H9 (cell line): ENCODE data around the gene SPIRE2. TPM values are rescaled to one million over a fixed set of nuclear protein-coding genes. Genes with fewer than 3 reads are reported as not detected.
A peak's percentile ranks its signal among the peaks of the same experiment; 100 is the strongest.

Source experiments
- DNase-seq: peaks from one replicate; pipeline ENCODE4 v3.0.0-alpha.2; 2017
- H2AFZ ChIP-seq: one replicate; pipeline ENCODE4 v1.6.1; 2013; ENCODE audit warnings: mild to moderate bottlenecking, low read length, control low read depth, moderate library complexity
- H2AK5ac ChIP-seq: 2 replicates; pipeline ENCODE4 v1.6.1; 2013; ENCODE audit warnings: low read length, control low read depth, mixed read lengths; ENCODE audit not compliant: insufficient read length
- H2BK120ac ChIP-seq: one replicate; pipeline ENCODE4 v1.6.1; 2013; ENCODE audit warnings: low read depth, mild to moderate bottlenecking, low read length, control low read depth, inconsistent platforms; ENCODE audit not compliant: poor library complexity, severe bottlenecking
- H2BK12ac ChIP-seq: 2 replicates; pipeline ENCODE4 v1.6.1; 2013; ENCODE audit warnings: low read length, control low read depth, mixed read lengths, low read depth; ENCODE audit not compliant: insufficient read length
- H2BK15ac ChIP-seq: 2 replicates; pipeline ENCODE4 v1.6.1; 2013; ENCODE audit warnings: low read depth, low read length, control low read depth
- H2BK20ac ChIP-seq: one replicate; pipeline ENCODE4 v1.6.1; 2013; ENCODE audit warnings: low read depth, mild to moderate bottlenecking, low read length, control low read depth, inconsistent platforms; ENCODE audit not compliant: poor library complexity, severe bottlenecking
- H2BK5ac ChIP-seq: 2 replicates; pipeline ENCODE4 v1.6.1; 2013; ENCODE audit warnings: low read length, control low read depth, mixed read lengths; ENCODE audit not compliant: insufficient read length
- H3K14ac ChIP-seq: 2 replicates; pipeline ENCODE4 v1.6.1; 2013; ENCODE audit warnings: low read length, control low read depth; ENCODE audit not compliant: insufficient read depth
- H3K18ac ChIP-seq: 2 replicates; pipeline ENCODE4 v1.6.1; 2013; ENCODE audit warnings: low read depth, mild to moderate bottlenecking, mixed read lengths, low read length, control low read depth; ENCODE audit not compliant: insufficient read length
- H3K23ac ChIP-seq: 2 replicates; pipeline ENCODE4 v1.6.1; 2013; ENCODE audit warnings: low read length, control low read depth, mixed read lengths, low read depth; ENCODE audit not compliant: insufficient read length
- H3K23me2 ChIP-seq: 2 replicates; pipeline ENCODE4 v1.6.1; 2013; ENCODE audit warnings: low read depth, mild to moderate bottlenecking, mixed read lengths, low read length, control low read depth; ENCODE audit not compliant: insufficient read length, poor library complexity, severe bottlenecking
- H3K27ac ChIP-seq: 2 replicates; pipeline ENCODE4 v1.5.1; 2013; ENCODE audit warnings: low read length, control low read depth, mixed read lengths, low read depth; ENCODE audit not compliant: insufficient read length
- H3K27me3 ChIP-seq: 2 replicates; pipeline ENCODE4 v1.6.1; 2013; ENCODE audit warnings: low read length, control low read depth, inconsistent platforms; ENCODE audit not compliant: insufficient read depth
- H3K4ac ChIP-seq: 2 replicates; pipeline ENCODE4 v1.6.1; 2013; ENCODE audit warnings: low read depth, mild to moderate bottlenecking, control low read depth, inconsistent platforms, low read length, moderate library complexity
- H3K4me1 ChIP-seq: 2 replicates; pipeline ENCODE4 v1.6.1; 2013; ENCODE audit warnings: low read length, control low read depth, inconsistent platforms; ENCODE audit not compliant: insufficient read depth
- H3K4me2 ChIP-seq: 2 replicates; pipeline ENCODE4 v1.6.1; 2013; ENCODE audit warnings: low read length, control low read depth, mixed read lengths; ENCODE audit not compliant: insufficient read length, insufficient read depth
- H3K56ac ChIP-seq: 2 replicates; pipeline ENCODE4 v1.6.1; 2013; ENCODE audit warnings: low read depth, mild to moderate bottlenecking, mixed read lengths, low read length, control low read depth; ENCODE audit not compliant: insufficient read length
- H3K79me1 ChIP-seq: 2 replicates; pipeline ENCODE4 v1.6.1; 2013; ENCODE audit warnings: low read depth, mild to moderate bottlenecking, moderate library complexity, low read length, control low read depth, inconsistent platforms; ENCODE audit not compliant: insufficient read depth, poor library complexity, severe bottlenecking
- H3K79me2 ChIP-seq: 2 replicates; pipeline ENCODE4 v1.6.1; 2013; ENCODE audit warnings: low read length, control low read depth, inconsistent platforms; ENCODE audit not compliant: insufficient read depth
- H3K9ac ChIP-seq: 2 replicates; pipeline ENCODE4 v1.6.1; 2013; ENCODE audit warnings: low read length, control low read depth, mixed read lengths; ENCODE audit not compliant: insufficient read length; ENCODE audit errors: extremely low read depth
- H3K9me3 ChIP-seq: one replicate; pipeline ENCODE4 v1.6.1; 2013; ENCODE audit warnings: low read depth, low read length, inconsistent platforms; ENCODE audit not compliant: control insufficient read depth
- H3T11ph ChIP-seq: one replicate; pipeline ENCODE4 v1.6.1; 2013; ENCODE audit warnings: mild to moderate bottlenecking, low read length, control low read depth, inconsistent platforms
- H4K20me1 ChIP-seq: one replicate; pipeline ENCODE4 v1.6.1; 2013; ENCODE audit not compliant: control insufficient read depth, insufficient read length, insufficient read depth
- H4K5ac ChIP-seq: 2 replicates; pipeline ENCODE4 v1.6.1; 2013; ENCODE audit warnings: low read depth, mild to moderate bottlenecking, mixed read lengths, low read length, control low read depth; ENCODE audit not compliant: insufficient read length
- H4K8ac ChIP-seq: replicated peaks from 2 replicates; pipeline ENCODE4 v1.6.1; 2013; ENCODE audit warnings: low read length, control low read depth, mixed read lengths, low read depth; ENCODE audit not compliant: insufficient read length
- H4K91ac ChIP-seq: 2 replicates; pipeline ENCODE4 v1.6.1; 2013; ENCODE audit warnings: low read depth, mild to moderate bottlenecking, moderate library complexity, mixed read lengths, low read length, control low read depth; ENCODE audit not compliant: insufficient read length
- H3K27ac Mint-ChIP-seq, 3 experiments: 2 replicates in 2 of 3; 3 replicates in 1 of 3; pipeline ENCODE4 v1.8.0; 2020 to 2021; ENCODE audit warnings: mixed read lengths in 3 of 3, mild to moderate bottlenecking in 1 of 3, moderate library complexity in 1 of 3
- H3K27me3 Mint-ChIP-seq: 2 replicates; pipeline ENCODE4 v1.8.0; 2021; ENCODE audit warnings: low read depth, mild to moderate bottlenecking, moderate library complexity, mixed read lengths
- H3K36me3 Mint-ChIP-seq, 3 experiments: 2 replicates in 2 of 3; 3 replicates in 1 of 3; pipeline ENCODE4 v1.8.0; 2020 to 2021; ENCODE audit warnings: low read depth in 3 of 3, mixed read lengths in 3 of 3; ENCODE audit not compliant: insufficient read depth in 1 of 3
- H3K4me1 Mint-ChIP-seq, 2 experiments: 2 replicates each; pipeline ENCODE4 v1.8.0; 2020; ENCODE audit warnings: mixed read lengths in 2 of 2
- H3K4me3 Mint-ChIP-seq, 2 experiments: 2 replicates in 1 of 2; 3 replicates in 1 of 2; pipeline ENCODE4 v1.8.0; 2020 to 2021; ENCODE audit warnings: mild to moderate bottlenecking in 2 of 2, mixed read lengths in 2 of 2, moderate library complexity in 1 of 2
- H3K9me3 Mint-ChIP-seq, 2 experiments: 2 replicates in 1 of 2; 3 replicates in 1 of 2; pipeline ENCODE4 v1.8.0; 2020; ENCODE audit warnings: mild to moderate bottlenecking in 2 of 2, mixed read lengths in 2 of 2, moderate library complexity in 1 of 2
- CTCF ChIP-seq: fragments of 200-600 bp; sonication (generic); conservative IDR thresholded peaks from 3 replicates; pipeline ENCODE4 v1.8.0; 2021; ENCODE audit warnings: antibody characterized with exemption, mild to moderate bottlenecking
- WGBS: extraction: QIAGEN DNeasy Blood & Tissue Kit; methylation state at CpG from one replicate; pipeline ENCODE4 v1.1.7; 2013; ENCODE audit warnings: missing lambda C conversion rate, low lambda C conversion rate, mixed read lengths; ENCODE audit not compliant: insufficient read length; ENCODE audit errors: extremely low coverage; 5-methylcytosine and 5-hydroxymethylcytosine counted together
- total RNA-seq: library from RNA; stranded (reverse); gene quantifications from 2 replicates; pipeline ENCODE4 v1.2.1, GENCODE V29; 2021

The SPIRE2 gene
- total RNA-seq, 1 experiment from 2014 or later = 6.9 TPM

GRCh38 chr16:89881368-89881730 is 53.1 kb downstream of the SPIRE2 start:
- peaks cover 3% of the 10 kb centered on the region; the same call in 1 of the 2 replicates for H3K79me2 ChIP-seq

More at GRCh38 chr16:89881368-89881730, 53.1 kb downstream of the SPIRE2 start:
- Mint-ChIP-seq H3K36me3 (peaks cover 26 to 64% (median 59%) of the 10 kb centered on the region in 3 experiments; a peak in 6 of 7 replicates), H3K27ac (0 out of 7 replicates have a peak overlapping the region, but pooled peaks of 1 of the 3 experiments have one; percentile 84), H3K4me3 (no peak overlapping the region), H3K4me1 (no peaks in the 10 kb centered on the region), H3K9me3 (no peaks in the 10 kb centered on the region; a peak in 1 of 5 replicates), H3K27me3 (no peaks in the 10 kb centered on the region)
- no peak overlapping the region for H2BK15ac ChIP-seq
- no peak overlapping the region for H3K18ac ChIP-seq
- H3K4me1 ChIP-seq = no peaks in the 10 kb centered on the region
- no peak overlapping the region for H2BK12ac ChIP-seq
- H4K20me1 ChIP-seq = no peaks in the 10 kb centered on the region
- no peak overlapping the region for H2AK5ac ChIP-seq
- no peak overlapping the region for H4K91ac ChIP-seq
- no peak overlapping the region for H2BK5ac ChIP-seq
- no peaks in the 10 kb centered on the region for H3K27me3 ChIP-seq
- H3K23ac ChIP-seq = no peak overlapping the region
- H3K14ac ChIP-seq = no peak overlapping the region
- H4K5ac ChIP-seq = no peak overlapping the region
- no peak overlapping the region for H2BK20ac ChIP-seq
- H3K23me2 ChIP-seq = no peaks in the 10 kb centered on the region
- no peak overlapping the region for H4K8ac ChIP-seq
- H3K27ac ChIP-seq = no peak overlapping the region
- no peaks in the 10 kb centered on the region for H3K9me3 ChIP-seq
- H3K4me2 ChIP-seq = no peak overlapping the region
- no peak for DNase-seq
- WGBS = no CpG with 5 or more reads among the region's 6 CpGs
- H2AFZ ChIP-seq = no peak overlapping the region
- no peak overlapping the region for H3K56ac ChIP-seq
- H3T11ph ChIP-seq = no peak overlapping the region
- no peak for TF ChIP-seq CTCF
- no peak overlapping the region for H3K9ac ChIP-seq
- H2BK120ac ChIP-seq = no peak overlapping the region
- H3K79me1 ChIP-seq = peaks cover 3% of the 10 kb centered on the region
- H3K4ac ChIP-seq = no peak overlapping the region
